SK-N-SH treated with all-trans-retinoic acid at 6 μM for 48 hours (cell line): ENCODE measurements around the gene KLHDC7B.

Source experiments
- ARNTL ChIP-seq: fragments of 450-650 bp; formaldehyde crosslinking; IDR thresholded peaks from 2 replicates; pipeline ENCODE4 v1.5.0; 2020; ENCODE audit warnings: low read depth, mild to moderate bottlenecking, moderate library complexity, borderline replicate concordance
- GLIS3 ChIP-seq: fragments of 250-450 bp; sonication (Bioruptor Pico); IDR thresholded peaks from 2 replicates; pipeline ENCODE4 v1.5.0; 2020; ENCODE audit warnings: mild to moderate bottlenecking, moderate library complexity
- OSR1 ChIP-seq: fragments of 250-450 bp; sonication (Bioruptor Pico); IDR thresholded peaks from 2 replicates; pipeline ENCODE4 v1.8.0; 2022; ENCODE audit warnings: moderate library complexity, mild to moderate bottlenecking, inconsistent platforms
- RARB ChIP-seq: fragments of 250-450 bp; sonication (Bioruptor Pico); IDR thresholded peaks from 2 replicates; pipeline ENCODE4 v1.8.0; 2021; ENCODE audit warnings: mild to moderate bottlenecking, moderate library complexity
- ZNF565 ChIP-seq: fragments of 450-650 bp; formaldehyde crosslinking; conservative IDR thresholded peaks from 2 replicates; pipeline ENCODE4 v1.5.0; 2020; ENCODE audit warnings: low read depth, mild to moderate bottlenecking, moderate library complexity
- TF ChIP-seq, protein P1 (sequence below): fragments of 250-450 bp; sonication (Bioruptor Pico); IDR thresholded peaks from 2 replicates; pipeline ENCODE4 v1.5.0; 2020; ENCODE audit warnings: mild to moderate bottlenecking, moderate library complexity

GRCh38 chr22:50530580-50530876 is 15.2 kb upstream of the KLHDC7B start:
- no peak for TF ChIP-seq GLIS3 (CRISPR knock-in tag)
- no peak for TF ChIP-seq RARB (CRISPR knock-in tag)
- TF ChIP-seq ARNTL, result no peak
- no peak for TF ChIP-seq OSR1
- TF ChIP-seq, protein P1, sequence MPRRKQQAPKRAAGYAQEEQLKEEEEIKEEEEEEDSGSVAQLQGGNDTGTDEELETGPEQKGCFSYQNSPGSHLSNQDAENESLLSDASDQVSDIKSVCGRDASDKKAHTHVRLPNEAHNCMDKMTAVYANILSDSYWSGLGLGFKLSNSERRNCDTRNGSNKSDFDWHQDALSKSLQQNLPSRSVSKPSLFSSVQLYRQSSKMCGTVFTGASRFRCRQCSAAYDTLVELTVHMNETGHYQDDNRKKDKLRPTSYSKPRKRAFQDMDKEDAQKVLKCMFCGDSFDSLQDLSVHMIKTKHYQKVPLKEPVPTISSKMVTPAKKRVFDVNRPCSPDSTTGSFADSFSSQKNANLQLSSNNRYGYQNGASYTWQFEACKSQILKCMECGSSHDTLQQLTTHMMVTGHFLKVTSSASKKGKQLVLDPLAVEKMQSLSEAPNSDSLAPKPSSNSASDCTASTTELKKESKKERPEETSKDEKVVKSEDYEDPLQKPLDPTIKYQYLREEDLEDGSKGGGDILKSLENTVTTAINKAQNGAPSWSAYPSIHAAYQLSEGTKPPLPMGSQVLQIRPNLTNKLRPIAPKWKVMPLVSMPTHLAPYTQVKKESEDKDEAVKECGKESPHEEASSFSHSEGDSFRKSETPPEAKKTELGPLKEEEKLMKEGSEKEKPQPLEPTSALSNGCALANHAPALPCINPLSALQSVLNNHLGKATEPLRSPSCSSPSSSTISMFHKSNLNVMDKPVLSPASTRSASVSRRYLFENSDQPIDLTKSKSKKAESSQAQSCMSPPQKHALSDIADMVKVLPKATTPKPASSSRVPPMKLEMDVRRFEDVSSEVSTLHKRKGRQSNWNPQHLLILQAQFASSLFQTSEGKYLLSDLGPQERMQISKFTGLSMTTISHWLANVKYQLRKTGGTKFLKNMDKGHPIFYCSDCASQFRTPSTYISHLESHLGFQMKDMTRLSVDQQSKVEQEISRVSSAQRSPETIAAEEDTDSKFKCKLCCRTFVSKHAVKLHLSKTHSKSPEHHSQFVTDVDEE (CRISPR knock-in tag), result no peak
- TF ChIP-seq ZNF565 (CRISPR knock-in tag), result no peak
